SK-N-SH (cell line): ENCODE measurements around the gene DENND6B. TPM values are rescaled to one million over a fixed set of nuclear protein-coding genes. Genes with fewer than 3 reads are reported as not detected.
A peak's percentile ranks its signal among the peaks of the same experiment; 100 is the strongest.

Source experiments
- CTCF ChIA-PET: fragments of 300-600, 350-600 bp; formaldehyde crosslinking; extraction: SDS; loops from one replicate; lab custom pipeline; 2021; lab: Yijun Ruan, JAX
- POLR2A ChIA-PET: fragments of 350-600 bp; sonication (Branson Sonifier 250); formaldehyde crosslinking; extraction: SDS; loops from one replicate; lab custom pipeline; 2020; ENCODE audit warnings: antibody characterized with exemption, inconsistent platforms; lab: Yijun Ruan, JAX
- DNase-seq: peaks from one replicate; pipeline ENCODE4 v3.0.0; 2012
- H2AFZ ChIP-seq: fragments of 200-600 bp; sonication (generic); 2 replicates; pipeline ENCODE4 v1.8.1; 2016; ENCODE audit warnings: antibody characterized with exemption, mild to moderate bottlenecking, low read depth
- H3F3A ChIP-seq: fragments of 200-600 bp; sonication (generic); replicated peaks from 2 replicates; pipeline ENCODE3; 2016; ENCODE audit warnings: antibody characterized with exemption, mild to moderate bottlenecking; ENCODE audit not compliant: insufficient read depth
- H3K27ac ChIP-seq, 2 experiments: fragments of 200-500 bp in 1 of 2; fragments of 200-600 bp in 1 of 2; sonication (Bioruptor generic) in 1 of 2; sonication (generic), shearing (Covaris generic) in 1 of 2; 2 replicates each; pipeline versions ENCODE4 v1.5.1 to v1.6.1; 2014 to 2016; ENCODE audit warnings: low read depth in 2 of 2, inconsistent platforms in 1 of 2, low read length in 1 of 2, mild to moderate bottlenecking in 1 of 2, mixed read lengths in 1 of 2
- H3K27me3 ChIP-seq: fragments of 200-600 bp; sonication (generic), shearing (Covaris generic); 2 replicates; pipeline ENCODE4 v1.6.1; 2016; ENCODE audit warnings: mixed run types; ENCODE audit not compliant: insufficient read depth
- H3K36me3 ChIP-seq, 2 experiments: fragments of 200-500 bp in 1 of 2; fragments of 200-600 bp in 1 of 2; sonication (Bioruptor generic) in 1 of 2; sonication (generic) in 1 of 2; replicated peaks in 1 of 2; 2 replicates each; pipeline versions ENCODE3 to v1.5.1; 2014 to 2016; ENCODE audit warnings: low read length in 1 of 2, mild to moderate bottlenecking in 1 of 2; ENCODE audit not compliant: insufficient read depth in 2 of 2, control insufficient read depth in 1 of 2
- H3K4me1 ChIP-seq, 2 experiments: fragments of 200-500 bp in 1 of 2; fragments of 200-600 bp in 1 of 2; sonication (Bioruptor generic) in 1 of 2; sonication (generic), shearing (Covaris generic) in 1 of 2; 2 replicates each; pipeline versions ENCODE4 v1.5.1 to v1.6.1; 2014 to 2016; ENCODE audit warnings: low read depth in 1 of 2, low read length in 1 of 2, mixed run types in 1 of 2; ENCODE audit not compliant: insufficient read depth in 2 of 2, control insufficient read depth in 1 of 2
- H3K4me2 ChIP-seq: fragments of 200-600 bp; sonication (generic), shearing (Covaris generic); 2 replicates; pipeline ENCODE4 v1.6.1; 2017; ENCODE audit warnings: mixed run types
- H3K4me3 ChIP-seq, 2 experiments: fragments of 200-500 bp in 1 of 2; fragments of 200-600 bp in 1 of 2; sonication (Bioruptor generic) in 1 of 2; sonication (generic), shearing (Covaris generic) in 1 of 2; 2 replicates each; pipeline versions ENCODE4 v1.5.1 to v1.8.1; 2014 to 2016; ENCODE audit warnings: low read depth in 2 of 2, inconsistent platforms in 1 of 2, low read length in 1 of 2, mild to moderate bottlenecking in 1 of 2, mixed read lengths in 1 of 2, moderate library complexity in 1 of 2
- H3K79me2 ChIP-seq: fragments of 200-600 bp; sonication (generic); 2 replicates; pipeline ENCODE4 v1.8.1; 2017; ENCODE audit warnings: mild to moderate bottlenecking; ENCODE audit not compliant: insufficient read depth
- H3K9ac ChIP-seq: fragments of 200-600 bp; sonication (generic); 2 replicates; pipeline ENCODE4 v1.6.1; 2017; ENCODE audit warnings: mixed run types
- H3K9me2 ChIP-seq: fragments of 200-600 bp; sonication (generic); 2 replicates; pipeline ENCODE4 v1.6.1; 2017; ENCODE audit warnings: mixed run types
- H3K9me3 ChIP-seq: fragments of 200-600 bp; sonication (generic); 2 replicates; pipeline ENCODE4 v1.6.1; 2017; ENCODE audit warnings: mixed run types, mild to moderate bottlenecking, moderate library complexity
- H4K20me1 ChIP-seq: fragments of 200-600 bp; sonication (generic); 2 replicates; pipeline ENCODE4 v1.6.1; 2017; ENCODE audit warnings: mild to moderate bottlenecking, mixed run types; ENCODE audit not compliant: insufficient read depth
- ELF1 ChIP-seq: IDR thresholded peaks from 2 replicates; pipeline ENCODE4 v1.4.0; 2012
- EP300 ChIP-seq, 2 experiments: IDR thresholded peaks; 2 replicates each; pipeline versions ENCODE4 v1.4.0 to v1.6.1; 2012; ENCODE audit warnings: borderline replicate concordance in 1 of 2, low read depth in 1 of 2, low read length in 1 of 2
- FOSL2 ChIP-seq: IDR thresholded peaks from 2 replicates; pipeline ENCODE4 v1.4.0; 2012; ENCODE audit warnings: low read depth, mild to moderate bottlenecking, moderate library complexity, borderline replicate concordance
- FOXJ3 ChIP-seq: sonication (generic); formaldehyde crosslinking; IDR thresholded peaks from 2 replicates; pipeline ENCODE4 v1.5.1; 2020; ENCODE audit warnings: mild to moderate bottlenecking, missing genetic modification reagents
- GATA2 ChIP-seq: sonication (generic); formaldehyde crosslinking; IDR thresholded peaks from 2 replicates; pipeline ENCODE4 v1.5.0; 2020; ENCODE audit warnings: mild to moderate bottlenecking, missing genetic modification reagents
- JUND ChIP-seq: IDR thresholded peaks from 2 replicates; pipeline ENCODE4 v1.4.0; 2012
- NFIC ChIP-seq: IDR thresholded peaks from 2 replicates; pipeline ENCODE4 v1.4.0; 2012; ENCODE audit warnings: borderline replicate concordance
- RCOR1 ChIP-seq: fragments of 150-350 bp; IDR thresholded peaks from 2 replicates; pipeline ENCODE4 v1.6.1; 2017; ENCODE audit warnings: antibody characterized with exemption, low read length
- RFX5 ChIP-seq: IDR thresholded peaks from 2 replicates; pipeline ENCODE4 v1.6.1; 2012; ENCODE audit warnings: mild to moderate bottlenecking, improper control_type of control experiment, low read length
- SIN3A ChIP-seq: IDR thresholded peaks from 2 replicates; pipeline ENCODE4 v1.6.1; 2012; ENCODE audit warnings: low read depth, mild to moderate bottlenecking, low read length, moderate library complexity, borderline replicate concordance
- SMC3 ChIP-seq: IDR thresholded peaks from 2 replicates; pipeline ENCODE4 v1.6.1; 2012; ENCODE audit warnings: low read depth, low read length, improper control_type of control experiment
- TCF12 ChIP-seq: IDR thresholded peaks from 2 replicates; pipeline ENCODE4 v1.4.0; 2012
- TEAD4 ChIP-seq: IDR thresholded peaks from 2 replicates; pipeline ENCODE4 v1.4.0; 2012; ENCODE audit warnings: mild to moderate bottlenecking, borderline replicate concordance; ENCODE audit not compliant: insufficient read depth
- USF2 ChIP-seq: fragments of 150-350 bp; IDR thresholded peaks from 2 replicates; pipeline ENCODE4 v1.6.1; 2017; ENCODE audit warnings: antibody characterized with exemption, low read length, low read depth, borderline replicate concordance
- WGBS: methylation state at CpG from one replicate; pipeline ENCODE4 v1.1.6; 2017; ENCODE audit warnings: low lambda C conversion rate; 5-methylcytosine and 5-hydroxymethylcytosine counted together
- polyA plus RNA-seq, 3 experiments: library from polyadenylated mRNA; depleted of rRNA; stranded (reverse); fragments of >200 nt; gene quantifications; 2 replicates each; pipeline ENCODE4 v1.2.3, GENCODE V29; 2012
- TF ChIP-seq, protein P1 (sequence below): IDR thresholded peaks from 2 replicates; pipeline ENCODE4 v1.6.1; 2012; ENCODE audit warnings: mild to moderate bottlenecking, low read depth, low read length, moderate library complexity

DENND6B gene
- polyA plus RNA-seq, 1 of the 3 experiments (the other 2 are of a cell fraction) = 5.6 TPM

DNA sequence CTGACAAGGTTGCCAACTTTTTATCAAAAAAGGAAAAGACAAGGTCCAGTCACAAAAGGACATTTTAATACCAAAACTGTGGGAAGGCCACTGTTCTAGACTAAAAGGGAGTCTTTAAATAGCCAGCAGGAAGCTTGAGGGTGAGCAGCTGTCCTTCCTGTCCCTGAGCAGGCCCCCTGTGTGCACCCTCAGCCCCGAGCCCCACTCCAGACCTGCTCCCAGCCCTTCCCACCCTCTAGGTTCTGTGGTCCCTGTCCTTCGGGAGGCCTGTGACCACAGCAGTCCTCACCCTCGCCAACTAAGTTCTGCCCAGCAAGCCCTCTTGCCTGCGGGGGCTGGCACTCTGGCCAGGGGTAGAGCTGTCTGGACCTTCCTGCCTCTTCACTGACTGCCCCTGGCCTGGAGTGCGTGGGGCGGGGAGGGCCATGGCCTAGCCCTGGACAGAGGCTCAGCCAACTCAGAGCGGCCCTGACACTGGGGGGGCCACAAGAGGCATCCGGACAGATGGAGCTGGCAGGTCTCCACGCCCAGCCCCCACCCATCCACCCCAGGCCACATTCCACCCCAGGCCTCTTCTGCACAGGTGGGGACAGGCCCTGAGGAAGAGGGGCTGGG, 17.7 kb downstream of the DENND6B start:
- H3K4me3 ChIP-seq = no peak overlapping the region
- H3K9me2 ChIP-seq = no peaks in the 10 kb centered on the region
- DNase-seq = no peak
- 0 out of 2 replicates have a peak, but pooled peaks cover 2% of the 10 kb centered on the region for H4K20me1 ChIP-seq
- ChIA-PET CTCF (interaction anchor here (1.1 to 2.2 kb wide), 3 partner anchors 18 to 33 kb away, joined by 4 to 7 read pairs (median 5); partner anchors contain the start of gene DENND6B), POLR2A (no interaction called here)
- H3K9me3 ChIP-seq = no peaks in the 10 kb centered on the region
- no peak for TF ChIP-seq TEAD4
- no peak for TF ChIP-seq USF2
- no peak for TF ChIP-seq TCF12
- H3K36me3 ChIP-seq = peaks cover 3 to 4% of the 10 kb centered on the region in 2 experiments
- peaks cover 19 to 32% of the 10 kb centered on the region in 2 experiments; a peak in 3 of 4 replicates for H3K4me1 ChIP-seq
- 87% methylated on average over 6 of the region's 9 CpGs for WGBS
- H2AFZ ChIP-seq = no peak overlapping the region
- H3K9ac ChIP-seq = no peak overlapping the region
- H3K4me2 ChIP-seq = peak overlapping the region; percentile 62; the same call in 1 of the 2 replicates
- H3K27me3 ChIP-seq = no peaks in the 10 kb centered on the region
- H3K27ac ChIP-seq = peak overlapping the region; percentile 72 to 85
- peaks cover 28% of the 10 kb centered on the region for H3K79me2 ChIP-seq
- H3F3A ChIP-seq = peaks cover 21% of the 10 kb centered on the region

DNA sequence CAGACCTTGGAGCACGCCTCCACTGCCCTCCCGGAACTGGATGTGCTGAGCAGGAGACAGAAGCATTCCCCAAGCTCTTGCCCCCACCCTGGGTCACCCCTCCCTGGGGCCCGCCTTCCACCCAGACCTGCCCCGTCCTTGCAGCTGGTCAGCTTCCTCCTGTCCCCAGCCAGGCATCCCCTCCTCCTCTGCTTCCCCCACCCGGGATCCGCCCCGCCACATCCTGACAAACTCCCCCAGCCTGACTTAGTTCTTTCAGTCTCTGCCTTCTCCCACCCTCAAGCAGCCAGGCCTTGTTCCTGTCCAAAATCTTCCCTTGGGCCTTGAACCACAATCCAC, 18.2 kb downstream of the DENND6B start:
- CTCF ChIA-PET = interaction anchor here (0.9 kb wide), 1 partner anchor 57 kb away, joined by 3 read pairs; no protein-coding TSS in a partner anchor
- H3K36me3 ChIP-seq = peaks cover 3 to 7% of the 10 kb centered on the region in 2 experiments
- peaks cover 21% of the 10 kb centered on the region for H3F3A ChIP-seq
- H3K4me1 ChIP-seq = peaks cover 24 to 37% of the 10 kb centered on the region in 2 experiments; a peak in 3 of 4 replicates
- peak overlapping the region; percentile 62; the same call in 1 of the 2 replicates for H3K4me2 ChIP-seq
- POLR2A ChIA-PET = no interaction called here
- 60% methylated on average over 3 of the region's 7 CpGs for WGBS
- TF ChIP-seq RFX5 (no peak), GATA2 (CRISPR knock-in tag) (no peak)
- TF ChIP-seq, all 33 proteins: peak for 0
- H2AFZ ChIP-seq = no peak overlapping the region
- peaks cover 33% of the 10 kb centered on the region for H3K79me2 ChIP-seq
- peaks cover 7% of the 10 kb centered on the region for H4K20me1 ChIP-seq
- H3K9me3 ChIP-seq = no peaks in the 10 kb centered on the region
- no peak for DNase-seq
- no peak overlapping the region for H3K4me3 ChIP-seq
- no peak overlapping the region for H3K9ac ChIP-seq
- H3K9me2 ChIP-seq = no peaks in the 10 kb centered on the region
- H3K27ac ChIP-seq = peak overlapping the region; percentile 72 to 85
- H3K27me3 ChIP-seq = no peaks in the 10 kb centered on the region

GRCh38 chr22:50307890-50308596, 18.8 kb downstream of the DENND6B start:
- peaks cover 39% of the 10 kb centered on the region for H3K79me2 ChIP-seq
- TF ChIP-seq JUND (no peak), FOXJ3 (no peak), NFIC (no peak), RCOR1 (no peak), SIN3A (no peak), EP300 (IDR thresholded peaks at IDR 0.05; ENCODE audit: borderline replicate concordance in 1 of 2, low read depth in 1 of 2, low read length in 1 of 2) (no peak), FOSL2 (no peak), ELF1 (no peak), SMC3 (no peak)
- TF ChIP-seq, protein P1, sequence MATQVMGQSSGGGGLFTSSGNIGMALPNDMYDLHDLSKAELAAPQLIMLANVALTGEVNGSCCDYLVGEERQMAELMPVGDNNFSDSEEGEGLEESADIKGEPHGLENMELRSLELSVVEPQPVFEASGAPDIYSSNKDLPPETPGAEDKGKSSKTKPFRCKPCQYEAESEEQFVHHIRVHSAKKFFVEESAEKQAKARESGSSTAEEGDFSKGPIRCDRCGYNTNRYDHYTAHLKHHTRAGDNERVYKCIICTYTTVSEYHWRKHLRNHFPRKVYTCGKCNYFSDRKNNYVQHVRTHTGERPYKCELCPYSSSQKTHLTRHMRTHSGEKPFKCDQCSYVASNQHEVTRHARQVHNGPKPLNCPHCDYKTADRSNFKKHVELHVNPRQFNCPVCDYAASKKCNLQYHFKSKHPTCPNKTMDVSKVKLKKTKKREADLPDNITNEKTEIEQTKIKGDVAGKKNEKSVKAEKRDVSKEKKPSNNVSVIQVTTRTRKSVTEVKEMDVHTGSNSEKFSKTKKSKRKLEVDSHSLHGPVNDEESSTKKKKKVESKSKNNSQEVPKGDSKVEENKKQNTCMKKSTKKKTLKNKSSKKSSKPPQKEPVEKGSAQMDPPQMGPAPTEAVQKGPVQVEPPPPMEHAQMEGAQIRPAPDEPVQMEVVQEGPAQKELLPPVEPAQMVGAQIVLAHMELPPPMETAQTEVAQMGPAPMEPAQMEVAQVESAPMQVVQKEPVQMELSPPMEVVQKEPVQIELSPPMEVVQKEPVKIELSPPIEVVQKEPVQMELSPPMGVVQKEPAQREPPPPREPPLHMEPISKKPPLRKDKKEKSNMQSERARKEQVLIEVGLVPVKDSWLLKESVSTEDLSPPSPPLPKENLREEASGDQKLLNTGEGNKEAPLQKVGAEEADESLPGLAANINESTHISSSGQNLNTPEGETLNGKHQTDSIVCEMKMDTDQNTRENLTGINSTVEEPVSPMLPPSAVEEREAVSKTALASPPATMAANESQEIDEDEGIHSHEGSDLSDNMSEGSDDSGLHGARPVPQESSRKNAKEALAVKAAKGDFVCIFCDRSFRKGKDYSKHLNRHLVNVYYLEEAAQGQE = no peak
- H3K27me3 ChIP-seq = no peaks in the 10 kb centered on the region
- H3K9me3 ChIP-seq = no peaks in the 10 kb centered on the region
- WGBS = 59% methylated on average over 7 of the region's 19 CpGs
- ChIA-PET CTCF (interaction anchor here (0.6 to 1.5 kb wide), 4 partner anchors 18 to 65 kb away, joined by 3 to 5 read pairs (median 3); partner anchors contain the start of gene DENND6B), POLR2A (interaction anchor here (0.6 to 1.1 kb wide), 2 partner anchors 13 to 19 kb away, joined by 5 to 7 read pairs; partner anchors contain the start of gene DENND6B)
- no peak for DNase-seq
- peak overlapping the region; percentile 72 to 85 for H3K27ac ChIP-seq
- no peak overlapping the region for H2AFZ ChIP-seq
- H4K20me1 ChIP-seq = peaks cover 13% of the 10 kb centered on the region
- no peaks in the 10 kb centered on the region for H3K9me2 ChIP-seq
- peaks cover 3 to 7% of the 10 kb centered on the region in 2 experiments for H3K36me3 ChIP-seq
- peak overlapping the region; percentile 62; the same call in 1 of the 2 replicates for H3K4me2 ChIP-seq
- no peak overlapping the region for H3K9ac ChIP-seq
- H3K4me3 ChIP-seq = no peak overlapping the region
- H3F3A ChIP-seq = peaks cover 21% of the 10 kb centered on the region
- H3K4me1 ChIP-seq = peaks cover 29 to 43% of the 10 kb centered on the region in 2 experiments; a peak in 3 of 4 replicates
